Right renal pelvis (tissue), 4 donors: ENCODE results near the gene ANKRD9. TPM values are rescaled to one million over a fixed set of nuclear protein-coding genes. Genes with fewer than 3 reads are reported as not detected.
A peak's percentile ranks its signal among the peaks of the same experiment; 100 is the strongest.

Experiments used
- DNase-seq, 4 donors: peaks; one replicate each; pipeline ENCODE4 v3.0.0-alpha.2; 2013; ENCODE audit warnings: low read depth in 4 of 4, low spot score in 3 of 4, missing footprints in 1 of 4
- polyA plus RNA-seq, 4 donors: library from polyadenylated mRNA; unstranded; fragments of 120-200 nt; gene quantifications; one replicate each; pipeline ENCODE4 v1.2.1, GENCODE V29; 2013; ENCODE audit not compliant: insufficient read length in 4 of 4

ANKRD9 gene
- polyA plus RNA-seq, 4 donors = 5.1 to 8.4 (median 5.8) TPM

GRCh38 chr14:102514987-102515733 is 5.6 kb upstream of the ANKRD9 start:
- DNase-seq = no peak

GRCh38 chr14:102513899-102514772 is 4.6 kb upstream of the ANKRD9 start:
- DNase-seq = no peak

GRCh38 chr14:102512793-102513300 is 3.3 kb upstream of the ANKRD9 start:
- DNase-seq = no peak

GRCh38 chr14:102511538-102511937 is 2.0 kb upstream of the ANKRD9 start:
- no peak for DNase-seq

- peak in 1 of 4 donors; percentile 52 for DNase-seq
These were observed 1.3 kb upstream of the ANKRD9 start for GRCh38 chr14:102510616-102511520.

- DNase-seq = no peak
These were observed 516 bp downstream of the ANKRD9 start for GRCh38 chr14:102508774-102509745.

- no peak for DNase-seq
These were observed 1.2 kb downstream of the ANKRD9 start for GRCh38 chr14:102508410-102508773.

GRCh38 chr14:102507857-102508312 is 1.7 kb downstream of the ANKRD9 start:
- no peak for DNase-seq

- DNase-seq = no peak
These were observed 2.3 kb downstream of the ANKRD9 start for GRCh38 chr14:102507081-102507856.

GRCh38 chr14:102506626-102506925 is 3.0 kb downstream of the ANKRD9 start:
- DNase-seq = no peak

- DNase-seq = no peak
These were observed 3.6 kb downstream of the ANKRD9 start for GRCh38 chr14:102505775-102506625.

GRCh38 chr14:102505000-102505619 is 4.5 kb downstream of the ANKRD9 start:
- no peak for DNase-seq

- no peak for DNase-seq
These were observed 5.1 kb downstream of the ANKRD9 start for GRCh38 chr14:102504328-102504999.

GRCh38 chr14:102503641-102504327 is 5.8 kb downstream of the ANKRD9 start:
- DNase-seq = no peak

GRCh38 chr14:102502571-102502970 is 7.0 kb downstream of the ANKRD9 start:
- no peak for DNase-seq

GRCh38 chr14:102501751-102502315 is 7.7 kb downstream of the ANKRD9 start:
- no peak for DNase-seq
